Esophagus muscularis mucosa (tissue), 4 donors: ENCODE results near the gene ARID1B.

Experiments
- EP300 ChIP-seq: sonication (generic); formaldehyde crosslinking; IDR thresholded peaks from one replicate; pipeline ENCODE4 v1.6.1; 2017; ENCODE audit warnings: antibody characterized with exemption
- POLR2A ChIP-seq: fragments of 450-650 bp; IDR thresholded peaks from one replicate; pipeline ENCODE4 v1.6.1; 2017; ENCODE audit warnings: antibody characterized with exemption, moderate library complexity, mild to moderate bottlenecking, low read depth
- POLR2AphosphoS5 ChIP-seq, 2 donors: sonication (generic); formaldehyde crosslinking; IDR thresholded peaks; one replicate each; pipeline ENCODE4 v1.6.1; 2017; ENCODE audit warnings: antibody characterized with exemption in 2 of 2
- TF ChIP-seq, protein P1 (sequence below), 3 experiments: fragments of 200-600 bp in 2 of 3; fragments of 450-650 bp in 1 of 3; sonication (generic) in 2 of 3; IDR thresholded peaks; one replicate each; pipeline ENCODE4 v1.5.1; 2017 to 2019; ENCODE audit warnings: antibody characterized with exemption in 3 of 3, mild to moderate bottlenecking in 2 of 3, moderate library complexity in 1 of 3

DNA sequence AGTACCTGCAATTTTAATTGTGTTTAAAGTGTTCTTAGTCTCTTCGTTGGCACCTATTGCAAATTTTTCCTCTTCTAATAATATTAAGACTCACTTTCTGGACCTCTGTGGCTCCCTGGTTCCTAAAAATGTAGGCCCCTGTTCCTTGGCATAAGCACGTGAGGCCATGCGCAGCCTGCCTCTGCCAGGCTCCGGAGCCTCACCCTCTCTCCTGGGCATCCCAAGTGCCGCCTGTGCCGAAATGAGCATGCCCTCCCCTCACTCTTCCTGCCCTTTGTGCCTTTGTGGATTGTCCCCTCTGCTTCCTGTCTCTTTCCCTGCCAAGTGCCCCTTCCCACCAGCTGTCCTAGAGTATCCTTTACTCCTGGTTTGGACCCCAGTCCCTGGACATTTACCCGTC is 300.1 kb downstream of the ARID1B start:
- TF ChIP-seq POLR2AphosphoS5 (IDR thresholded peaks at IDR 0.05) (no peak), POLR2A (no peak), EP300 (no peak)
- TF ChIP-seq, protein P1, sequence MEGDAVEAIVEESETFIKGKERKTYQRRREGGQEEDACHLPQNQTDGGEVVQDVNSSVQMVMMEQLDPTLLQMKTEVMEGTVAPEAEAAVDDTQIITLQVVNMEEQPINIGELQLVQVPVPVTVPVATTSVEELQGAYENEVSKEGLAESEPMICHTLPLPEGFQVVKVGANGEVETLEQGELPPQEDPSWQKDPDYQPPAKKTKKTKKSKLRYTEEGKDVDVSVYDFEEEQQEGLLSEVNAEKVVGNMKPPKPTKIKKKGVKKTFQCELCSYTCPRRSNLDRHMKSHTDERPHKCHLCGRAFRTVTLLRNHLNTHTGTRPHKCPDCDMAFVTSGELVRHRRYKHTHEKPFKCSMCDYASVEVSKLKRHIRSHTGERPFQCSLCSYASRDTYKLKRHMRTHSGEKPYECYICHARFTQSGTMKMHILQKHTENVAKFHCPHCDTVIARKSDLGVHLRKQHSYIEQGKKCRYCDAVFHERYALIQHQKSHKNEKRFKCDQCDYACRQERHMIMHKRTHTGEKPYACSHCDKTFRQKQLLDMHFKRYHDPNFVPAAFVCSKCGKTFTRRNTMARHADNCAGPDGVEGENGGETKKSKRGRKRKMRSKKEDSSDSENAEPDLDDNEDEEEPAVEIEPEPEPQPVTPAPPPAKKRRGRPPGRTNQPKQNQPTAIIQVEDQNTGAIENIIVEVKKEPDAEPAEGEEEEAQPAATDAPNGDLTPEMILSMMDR (IDR thresholded peaks at IDR 0.05), result no peak
